Germinal center (tissue), 1 donor: ENCODE results near the gene STAT5B.
"Not testable (repeated sequence)": the region's sequence is repeated elsewhere in the genome, so short reads cannot be mapped to it uniquely, and the experiment has no call there.

ENCODE experiments used
- DNase-seq: peaks from one replicate; pipeline ENCODE4 v3.0.0; 2012; ENCODE audit warnings: mixed read lengths, low spot score

STAT5B gene

GRCh38 chr17:42305543-42306384, 29.6 kb upstream of the STAT5B start:
- DNase-seq: no peak

DNA sequence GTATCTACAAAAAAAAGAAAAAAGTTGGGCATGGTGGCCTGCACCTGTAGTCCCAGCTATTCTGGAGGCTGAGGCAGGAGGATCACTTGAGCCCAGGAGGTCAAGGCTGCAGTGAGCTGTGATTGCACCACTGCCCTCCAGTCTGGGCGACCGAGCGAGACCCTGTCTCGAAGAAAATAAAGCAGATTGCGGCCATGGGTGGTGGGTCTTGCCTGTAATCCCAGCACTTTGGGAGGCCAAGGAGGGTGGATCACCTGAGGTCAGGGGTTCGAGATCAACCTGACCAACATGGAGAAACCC, 28.8 kb upstream of the STAT5B start:
- DNase-seq: not testable (repeated sequence)

- DNase-seq: no peak
These were observed 28.2 kb upstream of the STAT5B start for GRCh38 chr17:42304187-42305030.

GRCh38 chr17:42303694-42304093, 27.5 kb upstream of the STAT5B start:
- no peak for DNase-seq

- DNase-seq: no peak
These were observed 24.8 kb upstream of the STAT5B start for GRCh38 chr17:42301022-42301421.

GRCh38 chr17:42299913-42300312, 23.7 kb upstream of the STAT5B start:
- not testable (repeated sequence) for DNase-seq

DNA sequence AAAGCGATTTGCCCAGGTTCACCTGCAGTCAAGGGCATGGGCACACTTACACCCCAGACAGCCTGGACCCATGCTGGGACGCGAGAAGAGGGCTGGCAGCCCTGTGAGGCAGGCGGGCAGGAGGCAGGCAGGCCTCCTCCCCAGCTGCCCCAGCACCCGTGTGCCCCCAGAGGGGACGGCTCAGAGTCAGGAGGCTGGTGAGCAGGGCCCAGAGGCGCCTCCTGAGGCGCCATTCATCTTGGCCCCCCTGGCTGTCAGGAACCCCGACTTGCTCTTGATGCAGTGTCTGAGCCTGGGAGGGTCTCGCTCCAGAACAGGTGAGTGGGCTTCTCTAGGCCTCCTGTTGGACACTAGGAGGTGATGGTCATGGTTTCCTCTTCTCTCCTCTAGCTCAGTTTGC, 23.2 kb upstream of the STAT5B start:
- DNase-seq: not testable (repeated sequence)

DNA sequence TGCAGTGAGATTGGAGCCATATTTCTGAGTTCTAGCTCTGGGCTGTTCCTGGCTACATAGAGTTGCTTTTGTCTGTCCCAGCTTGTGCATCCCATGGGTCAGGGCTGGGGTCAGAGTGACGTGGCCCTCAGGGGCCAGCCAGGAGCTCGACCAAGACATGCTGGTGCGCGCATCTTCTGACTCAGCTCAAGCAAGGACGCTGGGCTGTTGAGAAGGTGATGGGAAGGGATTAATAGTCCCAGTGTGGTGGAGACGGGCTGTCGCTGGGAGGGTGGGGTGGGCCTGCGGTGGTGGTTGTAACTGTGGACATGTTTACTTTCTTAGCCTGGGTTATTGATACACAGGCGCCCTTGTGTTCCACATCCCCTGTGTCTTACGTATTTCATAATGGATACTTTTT, 21.6 kb upstream of the STAT5B start:
- not testable (repeated sequence) for DNase-seq

- DNase-seq: no peak
These were observed 19.8 kb upstream of the STAT5B start for GRCh38 chr17:42296012-42296411.

DNA sequence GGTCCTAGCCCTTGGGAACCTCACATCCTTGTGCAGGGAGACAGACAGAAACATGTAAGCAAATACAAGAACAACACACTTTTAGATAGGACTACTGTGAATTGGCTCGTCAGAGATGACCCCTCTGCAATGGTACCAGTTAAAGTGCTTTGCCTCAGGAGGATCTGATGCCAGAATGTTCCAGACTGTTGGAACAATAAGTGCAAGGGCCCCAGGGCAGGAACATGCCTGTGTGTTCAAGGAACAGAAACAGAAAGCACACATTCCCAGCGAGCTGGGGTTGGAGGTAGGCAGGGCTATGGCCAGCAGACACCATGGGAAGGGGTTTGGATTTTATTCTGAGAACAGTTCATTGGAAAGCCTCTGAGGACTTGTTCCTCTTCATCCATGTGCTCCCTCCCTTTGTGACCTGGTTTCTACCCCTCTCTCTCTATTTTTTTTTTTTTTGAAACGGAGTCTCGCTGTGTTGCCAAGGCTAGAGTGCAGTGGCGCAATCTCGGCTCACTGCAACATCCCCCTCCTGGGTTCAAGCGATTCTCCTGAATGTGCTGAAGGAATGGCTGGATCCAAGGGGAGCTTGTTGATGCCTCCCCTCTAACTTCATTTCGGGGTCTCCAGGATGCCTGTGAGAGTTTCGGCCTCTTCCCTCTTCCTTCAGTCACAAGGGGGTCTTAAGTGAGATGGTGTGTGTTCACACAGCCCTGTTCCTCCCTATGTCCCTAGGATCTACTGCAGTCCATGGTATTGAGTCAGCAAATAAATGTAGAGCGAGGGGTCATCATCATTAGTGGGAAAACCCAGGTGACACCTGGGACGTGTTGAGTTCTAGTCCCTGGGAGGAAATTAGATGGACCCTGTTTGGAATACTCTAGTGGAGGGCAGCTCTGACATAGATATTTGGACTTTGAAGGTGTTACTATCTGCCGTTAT, 18.5 kb upstream of the STAT5B start:
- no peak for DNase-seq

- no peak for DNase-seq
These were observed 14.9 kb upstream of the STAT5B start for GRCh38 chr17:42291129-42291528.

DNA sequence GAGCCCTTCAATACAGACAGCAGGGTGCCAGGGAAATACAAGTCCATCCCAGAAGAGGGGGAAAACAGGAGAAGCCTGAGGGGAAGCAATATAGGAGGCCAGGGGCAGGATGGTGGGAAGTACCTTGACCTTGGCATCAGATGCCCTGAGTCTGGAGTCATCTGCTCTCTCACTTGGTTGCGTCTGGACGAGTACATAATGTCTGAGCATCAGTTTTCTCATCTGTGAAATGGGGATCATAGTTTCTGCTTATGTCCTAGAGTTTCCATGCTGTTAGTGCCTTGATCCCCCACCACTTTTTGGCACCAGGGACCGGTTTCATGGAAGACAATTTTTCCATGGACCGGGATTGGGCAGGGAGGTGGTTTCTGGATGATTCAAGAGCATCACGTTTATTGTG, 14.4 kb upstream of the STAT5B start:
- no peak for DNase-seq

DNA sequence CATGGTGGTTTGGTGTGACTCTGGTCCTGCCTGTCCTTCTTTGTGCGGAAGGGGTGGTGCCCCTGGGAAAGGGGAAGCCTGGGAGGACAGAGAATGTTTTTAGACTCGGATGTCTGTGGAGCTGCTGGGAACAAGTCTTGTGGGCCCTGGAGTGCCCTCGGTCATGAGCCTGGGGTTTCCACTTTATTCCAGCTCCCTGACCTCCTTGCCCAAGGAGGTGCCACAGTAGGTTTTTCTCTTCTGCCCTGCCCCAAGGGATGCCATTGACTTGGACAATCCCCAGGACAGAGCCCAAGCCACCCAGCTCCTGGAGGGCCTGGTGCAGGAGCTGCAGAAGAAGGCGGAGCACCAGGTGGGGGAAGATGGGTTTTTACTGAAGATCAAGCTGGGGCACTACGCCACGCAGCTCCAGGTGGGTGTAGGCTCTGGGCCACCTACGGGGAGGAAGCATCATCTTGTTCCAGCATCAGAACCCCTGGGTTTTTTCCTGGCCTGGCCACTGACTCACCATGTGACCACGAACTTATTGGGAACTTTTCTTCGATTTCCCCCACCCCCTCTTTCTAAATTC, 13.5 kb upstream of the STAT5B start:
- DNase-seq: no peak

DNA sequence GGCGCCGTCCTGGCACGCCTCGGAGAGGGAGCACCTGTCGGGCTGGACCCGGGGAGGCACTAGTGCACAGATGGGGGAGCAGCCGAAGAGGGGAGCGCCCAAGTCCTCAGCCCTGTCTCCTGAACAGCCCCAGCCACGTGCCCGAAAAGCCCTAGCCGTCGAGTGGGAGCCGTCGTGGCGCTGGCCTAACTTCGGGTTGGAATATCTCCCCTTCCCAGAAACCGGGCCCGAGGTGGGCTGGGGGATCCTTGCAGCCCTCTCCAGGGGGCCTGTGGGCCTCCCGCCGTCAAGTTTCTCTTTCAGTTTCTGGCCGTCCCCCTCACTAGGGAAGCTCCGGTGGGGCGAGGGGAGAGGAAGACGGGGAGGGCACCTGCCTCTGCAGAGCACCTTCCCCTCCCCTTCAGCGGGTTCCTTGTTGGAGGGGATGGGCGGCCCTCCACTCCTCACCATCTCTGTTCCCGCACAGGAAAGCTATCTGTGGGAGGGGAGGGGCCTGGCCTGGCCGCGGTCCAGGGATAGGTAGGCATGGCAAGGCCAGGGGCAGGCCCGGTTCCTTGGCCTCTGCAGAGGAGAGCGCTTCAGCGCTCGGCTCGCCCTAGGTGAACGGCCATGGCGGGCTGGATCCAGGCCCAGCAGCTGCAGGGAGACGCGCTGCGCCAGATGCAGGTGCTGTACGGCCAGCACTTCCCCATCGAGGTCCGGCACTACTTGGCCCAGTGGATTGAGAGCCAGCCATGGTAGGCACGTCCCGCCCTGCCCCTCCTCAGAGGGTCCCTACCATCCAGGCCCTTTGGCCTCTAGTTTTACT, 12.8 kb upstream of the STAT5B start:
- peak; percentile 63 for DNase-seq

DNA sequence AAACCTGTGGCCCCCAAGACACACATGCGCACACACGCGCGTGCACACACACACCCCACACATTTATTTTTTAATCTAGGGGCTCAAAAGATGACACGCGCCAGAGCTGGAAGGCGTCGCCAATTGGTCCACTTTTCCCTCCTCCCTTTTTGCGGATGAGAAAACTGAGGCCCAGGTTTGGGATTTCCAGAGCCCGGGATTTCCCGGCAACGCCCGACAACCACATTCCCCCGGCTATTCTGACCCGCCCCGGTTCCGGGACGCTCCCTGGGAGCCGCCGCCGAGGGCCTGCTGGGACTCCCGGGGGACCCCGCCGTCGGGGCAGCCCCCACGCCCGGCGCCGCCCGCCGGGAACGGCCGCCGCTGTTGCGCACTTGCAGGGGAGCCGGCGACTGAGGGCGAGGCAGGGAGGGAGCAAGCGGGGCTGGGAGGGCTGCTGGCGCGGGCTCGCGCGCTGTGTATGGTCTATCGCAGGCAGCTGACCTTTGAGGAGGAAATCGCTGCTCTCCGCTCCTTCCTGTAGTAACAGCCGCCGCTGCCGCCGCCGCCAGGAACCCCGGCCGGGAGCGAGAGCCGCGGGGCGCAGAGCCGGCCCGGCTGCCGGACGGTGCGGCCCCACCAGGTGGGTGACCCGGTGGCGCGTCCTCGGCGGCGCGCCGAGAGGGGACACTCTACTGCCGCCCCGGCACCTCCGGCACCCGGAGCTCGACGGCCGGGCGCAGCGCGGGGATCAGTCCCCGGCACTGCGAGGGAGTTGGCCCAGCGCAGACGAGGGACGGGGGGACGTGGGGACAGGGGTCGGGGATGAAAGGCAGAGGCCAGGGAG, 12.0 kb upstream of the STAT5B start, which contains the start of gene STAT5A:
TSS of gene STAT5A (plus strand) at position 522 of the 826 bp plus-strand sequence. CDS start 914 bp downstream, outside the sequence.
- peak; percentile 81 for DNase-seq

DNA sequence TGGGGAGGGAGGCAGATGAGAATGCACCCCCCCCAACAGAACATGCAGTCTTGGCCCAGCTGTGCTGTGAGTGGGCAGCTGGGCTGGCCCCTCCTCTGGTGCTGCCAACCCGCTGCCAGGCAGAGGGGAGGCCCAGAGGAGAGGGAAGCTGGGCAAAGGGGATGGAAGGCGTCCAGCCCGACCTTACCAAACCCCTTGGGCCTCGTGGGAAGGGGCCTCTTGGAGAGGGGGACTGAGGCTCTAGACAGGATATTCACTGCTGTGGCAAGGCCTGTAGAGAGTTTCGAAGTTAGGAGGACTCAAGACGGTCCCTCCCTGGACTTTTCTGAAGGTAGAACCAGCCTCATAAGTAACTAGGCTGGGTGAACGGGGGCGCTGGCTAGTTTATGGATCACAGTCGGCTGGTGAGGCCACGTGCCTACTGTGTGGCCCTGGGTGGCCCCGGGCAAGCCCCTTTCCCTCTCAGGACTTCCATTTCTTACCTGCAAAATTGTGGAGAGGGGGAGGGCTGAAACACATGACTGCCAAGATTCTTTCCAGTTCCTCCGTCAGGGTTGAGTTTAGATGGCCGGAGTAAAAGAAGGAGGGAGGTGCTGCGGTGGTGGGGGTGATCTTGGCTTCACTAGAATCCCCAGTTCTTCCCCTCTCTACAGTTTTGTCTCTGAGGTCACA, 11.2 kb upstream of the STAT5B start:
- peak; percentile 39 for DNase-seq

DNA sequence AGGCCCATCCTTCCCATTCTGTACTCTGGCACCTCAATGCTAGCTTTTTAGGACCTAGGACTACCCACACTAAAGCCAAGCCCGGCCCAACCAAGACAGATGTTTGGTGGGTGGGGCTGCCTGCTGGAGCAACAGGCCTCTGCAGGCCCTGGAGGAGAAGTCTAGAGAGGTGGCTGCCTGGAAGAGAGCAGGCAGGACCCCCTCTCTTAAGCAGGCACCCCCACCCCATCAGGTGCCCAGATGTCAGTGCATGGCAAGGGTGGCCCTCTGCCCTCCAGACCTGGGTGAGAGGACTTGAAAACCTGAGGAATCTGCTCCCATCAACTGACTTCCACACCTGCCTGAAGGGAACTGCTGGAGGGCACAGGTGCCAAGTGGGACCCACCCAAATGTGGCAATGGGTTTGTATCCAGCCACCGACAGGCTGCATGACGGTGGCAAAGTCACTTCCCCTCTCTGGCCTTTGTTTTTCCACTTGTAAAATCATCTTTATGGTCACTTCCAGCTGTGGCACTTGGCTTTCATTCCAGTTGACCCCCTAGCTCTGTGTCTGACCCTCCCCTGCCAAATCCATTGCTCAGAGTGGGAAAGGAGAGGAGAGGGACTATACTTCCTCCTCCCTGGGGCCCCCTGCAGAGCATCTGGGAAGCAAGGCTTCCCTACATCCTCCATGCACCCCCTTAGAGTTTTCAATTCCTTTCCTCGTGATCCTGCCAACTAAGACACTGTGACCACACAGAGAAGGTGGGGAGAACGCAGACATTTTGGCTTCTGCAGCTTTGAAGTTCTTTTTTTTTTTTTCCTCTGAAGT, 10.4 kb upstream of the STAT5B start:
- DNase-seq: no peak

DNA sequence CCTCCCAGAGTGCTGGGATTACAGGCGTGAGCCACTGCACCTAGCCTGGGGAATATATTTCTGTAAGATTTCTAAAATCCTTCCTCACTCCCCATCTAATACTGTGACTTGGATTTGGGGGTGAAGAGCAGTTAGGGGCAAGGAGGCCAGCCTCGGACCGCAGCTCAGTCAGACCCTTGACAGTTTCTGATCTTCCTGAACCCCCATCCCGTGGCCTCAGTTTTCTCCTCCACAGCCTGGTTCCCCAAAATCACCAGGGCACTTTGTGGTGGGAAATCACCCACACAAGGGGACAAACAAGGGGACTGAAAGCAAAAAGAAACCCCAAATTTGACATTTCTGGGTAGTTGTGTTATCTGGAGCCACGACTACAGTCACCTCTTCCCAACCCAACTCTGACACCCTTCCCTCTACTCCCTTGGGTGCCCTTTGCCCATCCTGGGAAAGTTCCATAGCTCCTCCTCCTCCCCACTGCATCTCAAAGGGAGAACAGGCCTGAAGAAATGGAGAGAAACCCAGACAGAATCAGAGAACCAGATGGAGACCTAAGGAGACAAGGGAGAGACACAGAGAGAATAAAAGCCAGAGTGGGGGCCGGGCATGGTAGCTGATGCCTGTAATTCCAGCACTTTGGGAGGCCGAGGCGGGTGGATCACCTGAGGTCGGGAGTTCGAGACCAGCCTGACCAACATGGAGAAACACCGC, 9.3 kb upstream of the STAT5B start:
- no peak for DNase-seq
